Lower leg skin (tissue), 4 donors: Measurements from ENCODE around the gene ARHGEF10L. TPM values are rescaled to one million over a fixed set of nuclear protein-coding genes. Genes with fewer than 3 reads are reported as not detected.

Experiments used
- DNase-seq, 2 donors: peaks; one replicate each; pipeline ENCODE4 v3.0.0-alpha.2; 2019; ENCODE audit warnings: low spot score in 2 of 2
- H3K4me3 ChIP-seq: fragments of 200-600 bp; sonication (generic); 2 replicates; pipeline ENCODE4 v1.5.1; 2017; ENCODE audit warnings: mild to moderate bottlenecking, low read depth; ENCODE audit not compliant: poor library complexity, severe bottlenecking
- CTCF ChIP-seq, 3 donors: fragments of 450-650 bp; IDR thresholded peaks; one replicate each; pipeline ENCODE4 v1.5.1; 2016; ENCODE audit warnings: antibody characterized with exemption in 3 of 3, mild to moderate bottlenecking in 3 of 3, moderate library complexity in 2 of 3
- POLR2A ChIP-seq, 2 donors: fragments of 450-650 bp; IDR thresholded peaks; one replicate each; pipeline ENCODE4 v1.6.1; 2016 to 2017; ENCODE audit warnings: antibody characterized with exemption in 2 of 2, mild to moderate bottlenecking in 1 of 2, moderate library complexity in 1 of 2
- WGBS, 2 donors: methylation state at CpG; one replicate each; pipeline ENCODE4 v1.1.5; 2018; 5-methylcytosine and 5-hydroxymethylcytosine counted together
- intact Hi-C: fragments of 100-400 bp; cut with DNase I; formaldehyde crosslinking; loops from one replicate; pipeline ENCODE4 v1.15.0; 2023; ENCODE audit warnings: low total_unique reads
- total RNA-seq, 4 donors: library from RNA; depleted of rRNA; stranded (reverse); fragments of >200 nt; gene quantifications; one replicate each; pipeline ENCODE4 v1.1.0, GENCODE V29; 2016

Gene ARHGEF10L
- total RNA-seq, 4 donors from 2014 or later = 95.1 to 125 (median 114) TPM

GRCh38 chr1:17575797-17576518, 36.5 kb downstream of the ARHGEF10L start:
- TF ChIP-seq CTCF (IDR thresholded peaks at IDR 0.05) (no peak), POLR2A (IDR thresholded peaks at IDR 0.05) (no peak)
- 68 to 74% methylated on average over 10 to 15 of the region's 15 CpGs for WGBS, 2 donors
- intact Hi-C loops = no loop called here
- no peak for DNase-seq
- no peak overlapping the region for H3K4me3 ChIP-seq

GRCh38 chr1:17576519-17576853, 37.0 kb downstream of the ARHGEF10L start:
- TF ChIP-seq POLR2A (IDR thresholded peaks at IDR 0.05) = no peak
- TF ChIP-seq CTCF (IDR thresholded peaks at IDR 0.05) = no peak
- DNase-seq = no peak
- H3K4me3 ChIP-seq = no peak overlapping the region
- intact Hi-C loops = no loop called here
- WGBS, 2 donors = 70 to 98% methylated on average over 6 of the region's 6 CpGs

- no peak for DNase-seq
- TF ChIP-seq POLR2A (IDR thresholded peaks at IDR 0.05) (no peak), CTCF (IDR thresholded peaks at IDR 0.05) (no peak)
- no peak overlapping the region for H3K4me3 ChIP-seq
- 92 to 94% methylated on average over 1 of the region's 1 CpG for WGBS, 2 donors
- intact Hi-C loops = no loop called here
These were observed 38.4 kb downstream of the ARHGEF10L start for GRCh38 chr1:17577907-17578297.

- no peak for TF ChIP-seq CTCF (IDR thresholded peaks at IDR 0.05)
- no peak for TF ChIP-seq POLR2A (IDR thresholded peaks at IDR 0.05)
- no peak for DNase-seq
- intact Hi-C loops = no loop called here
- 82 to 87% methylated on average over 16 of the region's 16 CpGs for WGBS, 2 donors
- H3K4me3 ChIP-seq = no peak overlapping the region
These were observed 40.7 kb downstream of the ARHGEF10L start for GRCh38 chr1:17579951-17580939.

GRCh38 chr1:17581389-17582123, 42.1 kb downstream of the ARHGEF10L start:
- no peak for DNase-seq
- no peak for TF ChIP-seq CTCF (IDR thresholded peaks at IDR 0.05)
- TF ChIP-seq POLR2A (IDR thresholded peaks at IDR 0.05) = no peak
- intact Hi-C loops = no loop called here
- WGBS, 2 donors = 47 to 66% methylated on average over 8 to 10 of the region's 10 CpGs
- H3K4me3 ChIP-seq = no peak overlapping the region
